Activated B cell treated with CpG ODN at 0.5 μM for 24 hours (primary cell): ENCODE measurements around the gene CCDC61. TPM values are rescaled to one million over a fixed set of nuclear protein-coding genes. Genes with fewer than 3 reads are reported as not detected.

Source experiments
- ATAC-seq: fragments of 200-7000 bp; cut with Tn5 transposase; one replicate; pipeline ENCODE4 v1.10.0; 2021; ENCODE audit warnings: low read depth, mild to moderate bottlenecking, moderate library complexity
- CTCF ChIA-PET: fragments of 350-600 bp; sonication (Branson Sonifier 250); formaldehyde crosslinking; loops from one replicate; lab custom pipeline; 2021; ENCODE audit warnings: antibody characterized with exemption; lab: Charles Lee
- POLR2A ChIA-PET: fragments of 350-600 bp; sonication (Branson Sonifier 250); formaldehyde crosslinking; loops from one replicate; lab custom pipeline; 2021; ENCODE audit warnings: antibody characterized with exemption; lab: Charles Lee
- DNase-seq: peaks from one replicate; pipeline ENCODE4 v3.0.0; 2022
- H3K27ac Mint-ChIP-seq: one replicate; pipeline ENCODE4 v1.8.0; 2020; ENCODE audit warnings: mixed read lengths
- H3K27me3 Mint-ChIP-seq: one replicate; pipeline ENCODE4 v1.8.0; 2021; ENCODE audit warnings: mixed read lengths
- H3K36me3 Mint-ChIP-seq: one replicate; pipeline ENCODE4 v1.8.0; 2021; ENCODE audit warnings: low read depth, mixed read lengths
- H3K4me1 Mint-ChIP-seq: one replicate; pipeline ENCODE4 v1.8.0; 2021; ENCODE audit warnings: mixed read lengths
- H3K4me3 Mint-ChIP-seq: one replicate; pipeline ENCODE4 v1.8.0; 2020; ENCODE audit warnings: mild to moderate bottlenecking, mixed read lengths
- H3K9me3 Mint-ChIP-seq: one replicate; pipeline ENCODE4 v1.8.0; 2020; ENCODE audit warnings: mixed read lengths
- CTCF ChIP-seq: fragments of 200-600 bp; IDR thresholded peaks from one replicate; pipeline ENCODE4 v1.8.0; 2022; ENCODE audit warnings: antibody characterized with exemption, mild to moderate bottlenecking
- intact Hi-C: fragments of 100-400 bp; cut with micrococcal nuclease; formaldehyde crosslinking; loops from one replicate; pipeline ENCODE4 v1.15.1; 2024
- total RNA-seq: library from RNA; stranded (reverse); gene quantifications from 2 replicates; pipeline ENCODE4 v1.2.3, GENCODE V29; 2022

The CCDC61 gene
- total RNA-seq, 1 donor from 2014 or later: 24.9 TPM

GRCh38 chr19:46066471-46066870, 71.2 kb downstream of the CCDC61 start:
- CTCF ChIA-PET: no interaction called here
- H3K27me3 Mint-ChIP-seq: peaks cover 54% of the 10 kb centered on the region

GRCh38 chr19:46067691-46068090, 72.4 kb downstream of the CCDC61 start:
- Mint-ChIP-seq H3K36me3 (no peaks in the 10 kb centered on the region), H3K4me1 (no peaks in the 10 kb centered on the region), H3K27ac (no peak overlapping the region), H3K9me3 (no peaks in the 10 kb centered on the region), H3K27me3 (peaks cover 65% of the 10 kb centered on the region), H3K4me3 (no peak overlapping the region)
- ChIA-PET CTCF (no interaction called here), POLR2A (no interaction called here)
- ATAC-seq: no peak
- no peak for DNase-seq
- intact Hi-C loops: no loop called here
- TF ChIP-seq CTCF: no peak

More at GRCh38 chr19:46066471-46066870, 71.2 kb downstream of the CCDC61 start:
- no peak overlapping the region for H3K27ac Mint-ChIP-seq
- POLR2A ChIA-PET: no interaction called here
- H3K9me3 Mint-ChIP-seq: peaks cover 4% of the 10 kb centered on the region
- intact Hi-C loops: no loop called here
- H3K4me3 Mint-ChIP-seq: no peak overlapping the region
- no peak for ATAC-seq
- DNase-seq: no peak
- H3K4me1 Mint-ChIP-seq: no peaks in the 10 kb centered on the region
- TF ChIP-seq CTCF: no peak
- no peaks in the 10 kb centered on the region for H3K36me3 Mint-ChIP-seq

Other genes with a start within 250 kb of the CCDC61 start
- gene SIX5, start 226.2 kb upstream of the CCDC61 start, total RNA-seq: 1.2 and 1.9 TPM in 2 replicates
- gene DMPK, start 213.0 kb upstream of the CCDC61 start, total RNA-seq: 34.3 and 39.0 TPM in 2 replicates
- 64.7 and 77.3 TPM in 2 replicates for gene DMWD, start 202.6 kb upstream of the CCDC61 start, total RNA-seq
- 0.29 and 0.51 TPM in 2 replicates for gene RSPH6A, start 180.2 kb upstream of the CCDC61 start, total RNA-seq
- 131 and 150 TPM in 2 replicates for gene SYMPK, start 132.3 kb upstream of the CCDC61 start, total RNA-seq
- gene FOXA3, start 131.1 kb upstream of the CCDC61 start, total RNA-seq: not detected in 2 replicates
- 14.8 and 17.5 TPM in 2 replicates for gene IRF2BP1, start 109.3 kb upstream of the CCDC61 start, total RNA-seq
- 5.6 and 6.0 TPM in 2 replicates for gene MYPOP, start 92.9 kb upstream of the CCDC61 start, total RNA-seq
- gene NANOS2, start 80.7 kb upstream of the CCDC61 start, total RNA-seq: not detected in 2 replicates
- gene NOVA2, start 21.6 kb upstream of the CCDC61 start, total RNA-seq: not detected in 2 replicates
- gene PGLYRP1, start 27.6 kb downstream of the CCDC61 start, total RNA-seq: not detected in 2 replicates
- gene IGFL4, start 45.5 kb downstream of the CCDC61 start, total RNA-seq: not detected in 2 replicates
- not detected in 2 replicates for gene IGFL3, start 129.2 kb downstream of the CCDC61 start, total RNA-seq
- not detected in 2 replicates for gene IGFL2, start 152.8 kb downstream of the CCDC61 start, total RNA-seq
- not detected in 2 replicates for gene IGFL1, start 234.3 kb downstream of the CCDC61 start, total RNA-seq